H1 (cell line): Measurements from ENCODE around the gene PTCH2. TPM values are rescaled to one million over a fixed set of nuclear protein-coding genes. Genes with fewer than 3 reads are reported as not detected.

Experiments
- ASH2L ChIP-seq: fragments of 200-600, 300-600 bp; sonication (generic); IDR thresholded peaks from one replicate; pipeline ENCODE4 v1.7.1; 2017; ENCODE audit warnings: low read length
- CBX5 ChIP-seq: fragments of 300-800, 300-1000 bp; sonication (generic); IDR thresholded peaks from 2 replicates; pipeline ENCODE4 v1.7.1; 2016; ENCODE audit warnings: antibody characterized with exemption, low read length, low read depth
- CREB1 ChIP-seq: IDR thresholded peaks from 2 replicates; pipeline ENCODE4 v1.6.1; 2012; ENCODE audit warnings: inconsistent platforms
- CTBP2 ChIP-seq: IDR thresholded peaks from 2 replicates; pipeline ENCODE4 v1.7.0; 2011; ENCODE audit warnings: borderline replicate concordance, mild to moderate bottlenecking, moderate library complexity, mixed read lengths, low read length; ENCODE audit not compliant: insufficient read depth, insufficient read length
- EP300 ChIP-seq, 2 experiments: IDR thresholded peaks; 1 replicate in 1 of 2; 2 replicates in 1 of 2; pipeline ENCODE4 v1.6.1; 2011 to 2012; ENCODE audit warnings: low read depth in 2 of 2, low read length in 2 of 2, mild to moderate bottlenecking in 2 of 2, borderline replicate concordance in 1 of 2, inconsistent platforms in 1 of 2, moderate library complexity in 1 of 2
- SAP30 ChIP-seq: fragments of 300-600 bp; sonication (generic); IDR thresholded peaks from 2 replicates; pipeline ENCODE4 v1.7.1; 2012; ENCODE audit warnings: low read length, moderate library complexity, mild to moderate bottlenecking, inconsistent platforms; ENCODE audit not compliant: insufficient read depth, insufficient replicate concordance
- SP4 ChIP-seq: IDR thresholded peaks from 2 replicates; pipeline ENCODE4 v1.6.1; 2012; ENCODE audit warnings: low read length, inconsistent platforms
- polyA plus RNA-seq, 7 experiments: library from polyadenylated mRNA; depleted of rRNA in 3 of 7; stranded (reverse) in 5 of 7; unstranded in 2 of 7; fragments of >200 nt in 5 of 7; fragments of 200-250 nt in 2 of 7; gene quantifications; 1 replicate in 5 of 7; 2 replicates in 1 of 7; 4 replicates in 1 of 7; pipeline versions ENCODE4 v1.2.1 to v1.2.3, GENCODE V29; 2011 to 2013; ENCODE audit warnings: missing spikeins in 2 of 7, mixed read lengths in 2 of 7
- total RNA-seq: library from RNA; stranded (reverse); fragmentation: NEBNext Ultra II Directional; extraction: Animal tissue kit (Norgen Biotek cat#: 25700); gene quantifications from 2 replicates; pipeline ENCODE4 v1.2.1, GENCODE V29; 2021
- TF ChIP-seq, protein P1 (sequence below): IDR thresholded peaks from 2 replicates; pipeline ENCODE4 v1.6.1; 2012; ENCODE audit warnings: inconsistent platforms

PTCH2 gene
- total and polyA plus RNA-seq, 2 of the 8 experiments (the other 6 are each of a cell fraction or from before 2014, with no cell fraction given) = 0.35 to 1.2 TPM

DNA sequence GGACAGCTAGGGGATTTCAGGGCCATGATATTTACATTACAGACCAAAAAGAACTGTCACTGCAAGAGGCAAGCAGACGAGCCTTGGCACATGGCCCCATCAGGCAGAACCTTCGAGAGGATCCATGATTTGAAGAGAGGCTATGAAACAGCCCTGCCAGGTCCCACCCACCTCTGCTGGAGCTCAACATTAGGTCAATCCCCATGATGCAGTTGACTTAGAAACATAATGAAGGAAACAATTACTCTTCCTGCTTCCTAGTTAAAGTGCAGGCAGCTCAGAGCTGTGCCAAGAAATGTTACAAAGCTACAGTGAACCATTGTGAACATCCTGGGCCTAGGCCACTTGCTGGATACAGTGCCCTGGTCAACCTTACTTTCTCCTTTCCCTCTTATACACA is 41.7 kb upstream of the PTCH2 start (continued):
- TF ChIP-seq, protein P1, sequence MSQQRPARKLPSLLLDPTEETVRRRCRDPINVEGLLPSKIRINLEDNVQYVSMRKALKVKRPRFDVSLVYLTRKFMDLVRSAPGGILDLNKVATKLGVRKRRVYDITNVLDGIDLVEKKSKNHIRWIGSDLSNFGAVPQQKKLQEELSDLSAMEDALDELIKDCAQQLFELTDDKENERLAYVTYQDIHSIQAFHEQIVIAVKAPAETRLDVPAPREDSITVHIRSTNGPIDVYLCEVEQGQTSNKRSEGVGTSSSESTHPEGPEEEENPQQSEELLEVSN = no peak
- TF ChIP-seq SAP30 (no peak), SP4 (no peak), CTBP2 (no peak), EP300 (IDR thresholded peaks at IDR 0.05; ENCODE audit: borderline replicate concordance in 1 of 2, low read depth in 2 of 2, low read length in 2 of 2) (no peak), CREB1 (no peak), CBX5 (no peak), ASH2L (no peak)
